Measurements from ENCODE around the gene KIF3B. TPM values are rescaled to one million over a fixed set of nuclear protein-coding genes. Genes with fewer than 3 reads are reported as not detected.
A peak's percentile ranks its signal among the peaks of the same experiment; 100 is the strongest.

The KIF3B gene
- total and polyA plus RNA-seq, 2 of the 13 experiments (the other 11 are each of a cell fraction or from before 2014, with no cell fraction given), result 23.6 to 28.8 TPM

DNA sequence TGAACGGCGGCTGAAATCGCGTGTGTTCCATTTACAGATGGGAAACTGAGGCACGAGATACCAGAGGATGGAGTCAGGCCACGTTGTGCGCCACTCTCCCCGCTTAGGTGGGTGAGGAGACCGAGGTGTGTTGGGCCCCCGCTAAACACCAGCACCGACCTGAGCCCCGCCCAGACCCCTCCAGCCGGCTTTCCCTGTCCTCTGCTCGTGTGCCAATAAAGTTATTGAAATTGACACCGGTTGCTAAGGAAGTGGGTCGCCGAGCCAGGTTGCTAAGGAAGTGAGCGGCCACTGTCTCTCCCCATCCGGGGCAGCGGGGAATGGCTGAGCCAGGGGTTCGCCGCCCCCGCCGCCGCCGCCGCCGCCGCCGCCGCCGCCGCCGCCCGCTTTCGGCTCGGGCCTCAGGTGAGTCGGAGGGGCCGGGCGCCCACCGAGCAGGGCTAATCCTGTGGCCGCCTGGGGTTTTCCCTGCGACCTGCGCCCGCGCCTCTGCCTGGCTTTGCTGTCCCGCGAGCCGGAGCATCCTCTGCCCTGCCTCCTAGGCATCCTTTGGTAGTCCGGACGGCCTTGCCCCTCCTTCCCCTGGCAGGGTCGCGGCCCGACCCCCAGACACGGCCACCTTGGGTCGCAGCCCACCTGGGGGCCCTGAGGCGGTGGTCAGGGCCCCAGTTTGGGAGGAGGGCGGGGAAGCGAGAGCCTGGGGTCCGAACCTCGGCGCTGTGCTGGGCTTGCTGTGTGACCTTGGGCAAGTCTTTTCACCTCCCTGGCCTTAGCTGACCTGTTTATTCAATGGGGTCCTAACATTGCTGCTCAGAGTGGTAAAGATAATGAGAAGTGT, at the start of gene KIF3B (continued):
- TF ChIP-seq SP140L (CRISPR knock-in tag; IDR thresholded peaks at IDR 0.05; ENCODE audit: borderline replicate concordance), result no peak
- TF ChIP-seq RBAK (CRISPR knock-in tag; IDR thresholded peaks at IDR 0.05), result no peak
- no peak for TF ChIP-seq ZNF841 (CRISPR knock-in tag; IDR thresholded peaks at IDR 0.05; ENCODE audit: borderline replicate concordance)
- peak; percentile 63; the same call in 1 of the 2 replicates for TF ChIP-seq ZNF766 (CRISPR knock-in tag; IDR thresholded peaks at IDR 0.05; ENCODE audit: borderline replicate concordance)
- TF ChIP-seq PRMT3 (CRISPR knock-in tag; IDR thresholded peaks at IDR 0.05; ENCODE audit: borderline replicate concordance, low read depth), result no peak
- TF ChIP-seq FOSL2 (CRISPR knock-in tag; IDR thresholded peaks at IDR 0.05), result no peak
- TF ChIP-seq ZNF260 (CRISPR knock-in tag; IDR thresholded peaks at IDR 0.05; ENCODE audit: borderline replicate concordance, low read depth), result no peak
- no peak for TF ChIP-seq FOXK2 (IDR thresholded peaks at IDR 0.05)
- TF ChIP-seq TBP (CRISPR knock-in tag; IDR thresholded peaks at IDR 0.05), result no peak
- TF ChIP-seq SRSF1 (optimal IDR thresholded peaks at IDR 0.05; ENCODE audit: low read depth, low read length), result peak; percentile 84
- TF ChIP-seq, protein P1, sequence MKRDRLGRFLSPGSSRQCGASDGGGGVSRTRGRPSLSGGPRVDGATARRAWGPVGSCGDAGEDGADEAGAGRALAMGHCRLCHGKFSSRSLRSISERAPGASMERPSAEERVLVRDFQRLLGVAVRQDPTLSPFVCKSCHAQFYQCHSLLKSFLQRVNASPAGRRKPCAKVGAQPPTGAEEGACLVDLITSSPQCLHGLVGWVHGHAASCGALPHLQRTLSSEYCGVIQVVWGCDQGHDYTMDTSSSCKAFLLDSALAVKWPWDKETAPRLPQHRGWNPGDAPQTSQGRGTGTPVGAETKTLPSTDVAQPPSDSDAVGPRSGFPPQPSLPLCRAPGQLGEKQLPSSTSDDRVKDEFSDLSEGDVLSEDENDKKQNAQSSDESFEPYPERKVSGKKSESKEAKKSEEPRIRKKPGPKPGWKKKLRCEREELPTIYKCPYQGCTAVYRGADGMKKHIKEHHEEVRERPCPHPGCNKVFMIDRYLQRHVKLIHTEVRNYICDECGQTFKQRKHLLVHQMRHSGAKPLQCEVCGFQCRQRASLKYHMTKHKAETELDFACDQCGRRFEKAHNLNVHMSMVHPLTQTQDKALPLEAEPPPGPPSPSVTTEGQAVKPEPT (CRISPR knock-in tag; IDR thresholded peaks at IDR 0.05; ENCODE audit: low read depth), result peak; percentile 15; the same call in 1 of the 2 replicates
- TF ChIP-seq, protein P2, sequence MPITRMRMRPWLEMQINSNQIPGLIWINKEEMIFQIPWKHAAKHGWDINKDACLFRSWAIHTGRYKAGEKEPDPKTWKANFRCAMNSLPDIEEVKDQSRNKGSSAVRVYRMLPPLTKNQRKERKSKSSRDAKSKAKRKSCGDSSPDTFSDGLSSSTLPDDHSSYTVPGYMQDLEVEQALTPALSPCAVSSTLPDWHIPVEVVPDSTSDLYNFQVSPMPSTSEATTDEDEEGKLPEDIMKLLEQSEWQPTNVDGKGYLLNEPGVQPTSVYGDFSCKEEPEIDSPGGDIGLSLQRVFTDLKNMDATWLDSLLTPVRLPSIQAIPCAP (CRISPR knock-in tag; IDR thresholded peaks at IDR 0.05; ENCODE audit: low read depth), result no peak; the same call in 1 of the 2 replicates
- peak; percentile 43 for TF ChIP-seq AGO1 (IDR thresholded peaks at IDR 0.05; ENCODE audit: low read depth, low read length, poor library complexity, severe bottlenecking)
- TF ChIP-seq HMG20A (CRISPR knock-in tag; IDR thresholded peaks at IDR 0.05; ENCODE audit: borderline replicate concordance), result no peak
- TF ChIP-seq IKZF4 (CRISPR knock-in tag; IDR thresholded peaks at IDR 0.05; ENCODE audit: borderline replicate concordance, low read depth, not compliant biosample characterization), result peak; percentile 82
- no peak for TF ChIP-seq MLLT10 (CRISPR knock-in tag; IDR thresholded peaks at IDR 0.05)
- no peak for TF ChIP-seq ZNF558 (CRISPR knock-in tag; IDR thresholded peaks at IDR 0.05; ENCODE audit: borderline replicate concordance)
- no peak for TF ChIP-seq MAFK (conservative IDR thresholded peaks at IDR 0.05 in 1 of 2, IDR thresholded peaks at IDR 0.05 in 1 of 2; ENCODE audit: low read length in 2 of 2)
- peak; percentile 79 for TF ChIP-seq KDM1A (CRISPR knock-in tag; IDR thresholded peaks at IDR 0.05)
- peak; percentile 88 for TF ChIP-seq SALL2 (CRISPR knock-in tag; IDR thresholded peaks at IDR 0.05)
- peak; percentile 86 for TF ChIP-seq SMYD3 (CRISPR knock-in tag; IDR thresholded peaks at IDR 0.05)
- TF ChIP-seq ZNF678 (CRISPR knock-in tag; IDR thresholded peaks at IDR 0.05), result no peak; the same call in 1 of the 2 replicates
- no peak for TF ChIP-seq MZF1 (CRISPR knock-in tag; IDR thresholded peaks at IDR 0.05; ENCODE audit: borderline replicate concordance)
- TF ChIP-seq, protein P3, sequence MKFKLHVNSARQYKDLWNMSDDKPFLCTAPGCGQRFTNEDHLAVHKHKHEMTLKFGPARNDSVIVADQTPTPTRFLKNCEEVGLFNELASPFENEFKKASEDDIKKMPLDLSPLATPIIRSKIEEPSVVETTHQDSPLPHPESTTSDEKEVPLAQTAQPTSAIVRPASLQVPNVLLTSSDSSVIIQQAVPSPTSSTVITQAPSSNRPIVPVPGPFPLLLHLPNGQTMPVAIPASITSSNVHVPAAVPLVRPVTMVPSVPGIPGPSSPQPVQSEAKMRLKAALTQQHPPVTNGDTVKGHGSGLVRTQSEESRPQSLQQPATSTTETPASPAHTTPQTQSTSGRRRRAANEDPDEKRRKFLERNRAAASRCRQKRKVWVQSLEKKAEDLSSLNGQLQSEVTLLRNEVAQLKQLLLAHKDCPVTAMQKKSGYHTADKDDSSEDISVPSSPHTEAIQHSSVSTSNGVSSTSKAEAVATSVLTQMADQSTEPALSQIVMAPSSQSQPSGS (CRISPR knock-in tag; IDR thresholded peaks at IDR 0.05), result no peak; the same call in 1 of the 2 replicates
- TF ChIP-seq RBFOX2 (IDR thresholded peaks at IDR 0.05; ENCODE audit: low read depth, low read length), result peak; percentile 78
